ENCODE data around the gene TRIM5.
"Not testable (repeated sequence)": the region's sequence is repeated elsewhere in the genome, so short reads cannot be mapped to it uniquely, and the experiment has no call there.

The TRIM5 gene

GRCh38 chr11:5686426-5686825, 1.6 kb upstream of the TRIM5 start:
- no peak for DNase-seq

GRCh38 chr11:5684036-5684645, 733 bp downstream of the TRIM5 start:
- DNase-seq, result no peak

GRCh38 chr11:5683620-5684019, 1.3 kb downstream of the TRIM5 start:
- DNase-seq, result not testable (repeated sequence)

GRCh38 chr11:5682890-5683441, 1.9 kb downstream of the TRIM5 start:
- not testable (repeated sequence) for DNase-seq

GRCh38 chr11:5679811-5680210, 5.1 kb downstream of the TRIM5 start:
- DNase-seq, result no peak

- DNase-seq, result no peak
These were observed 10.5 kb downstream of the TRIM5 start for GRCh38 chr11:5674391-5674790.

- DNase-seq, result no peak
These were observed 13.0 kb downstream of the TRIM5 start for GRCh38 chr11:5671831-5672230.

GRCh38 chr11:5666402-5666793, 18.5 kb downstream of the TRIM5 start:
- DNase-seq, result no peak

- no peak for DNase-seq
These were observed 19.0 kb downstream of the TRIM5 start for GRCh38 chr11:5665746-5666401.

- no peak for DNase-seq
These were observed 19.8 kb downstream of the TRIM5 start for GRCh38 chr11:5665051-5665570.

- DNase-seq, result no peak
These were observed 21.4 kb downstream of the TRIM5 start for GRCh38 chr11:5663511-5663910.

- DNase-seq, result no peak
These were observed 26.6 kb downstream of the TRIM5 start for GRCh38 chr11:5658318-5658717.

- not testable (repeated sequence) for DNase-seq
These were observed 27.9 kb downstream of the TRIM5 start for GRCh38 chr11:5656956-5657355.

GRCh38 chr11:5655474-5655873, 29.4 kb downstream of the TRIM5 start:
- DNase-seq, result no peak

- no peak for DNase-seq
These were observed 38.7 kb downstream of the TRIM5 start for GRCh38 chr11:5646139-5646538.

GRCh38 chr11:5643585-5643984, 41.3 kb downstream of the TRIM5 start:
- no peak for DNase-seq

GRCh38 chr11:5639953-5640352, 44.9 kb downstream of the TRIM5 start:
- DNase-seq, result no peak

- DNase-seq, result no peak
These were observed 52.8 kb downstream of the TRIM5 start for GRCh38 chr11:5631969-5632635.

- no peak for DNase-seq
These were observed 53.5 kb downstream of the TRIM5 start for GRCh38 chr11:5631417-5631816.

GRCh38 chr11:5626196-5626595, 58.7 kb downstream of the TRIM5 start:
- no peak for DNase-seq

GRCh38 chr11:5625281-5625680, 59.6 kb downstream of the TRIM5 start:
- DNase-seq, result no peak

- peak; percentile 64 for DNase-seq
These were observed 60.2 kb downstream of the TRIM5 start, which contains the start of gene TRIM34 for GRCh38 chr11:5624489-5625279. TRIM34 (plus strand) TSS chr11:5625001; CDS start chr11:5632332, 7,331 bp downstream.

GRCh38 chr11:5622802-5623201, 62.1 kb downstream of the TRIM5 start:
- DNase-seq, result no peak
